Gastroesophageal sphincter (tissue), 3 donors: ENCODE measurements around the gene CDC42EP3.

Experiments used
- CTCF ChIP-seq, 4 experiments: fragments of 200-600 bp in 2 of 4; fragments of 450-650 bp in 2 of 4; sonication (generic) in 1 of 4; IDR thresholded peaks; one replicate each; pipeline ENCODE4 v1.5.1; 2017 to 2019; ENCODE audit warnings: antibody characterized with exemption in 4 of 4, mild to moderate bottlenecking in 2 of 4, moderate library complexity in 2 of 4
- EP300 ChIP-seq: sonication (generic); formaldehyde crosslinking; IDR thresholded peaks from one replicate; pipeline ENCODE4 v1.6.1; 2017; ENCODE audit warnings: antibody characterized with exemption, mild to moderate bottlenecking
- POLR2A ChIP-seq, 2 donors: fragments of 450-650 bp; IDR thresholded peaks; one replicate each; pipeline ENCODE4 v1.6.1; 2017; ENCODE audit warnings: antibody characterized with exemption in 2 of 2, mild to moderate bottlenecking in 2 of 2, moderate library complexity in 1 of 2
- POLR2AphosphoS5 ChIP-seq: sonication (generic); formaldehyde crosslinking; IDR thresholded peaks from one replicate; pipeline ENCODE4 v1.6.1; 2017; ENCODE audit warnings: antibody characterized with exemption

DNA sequence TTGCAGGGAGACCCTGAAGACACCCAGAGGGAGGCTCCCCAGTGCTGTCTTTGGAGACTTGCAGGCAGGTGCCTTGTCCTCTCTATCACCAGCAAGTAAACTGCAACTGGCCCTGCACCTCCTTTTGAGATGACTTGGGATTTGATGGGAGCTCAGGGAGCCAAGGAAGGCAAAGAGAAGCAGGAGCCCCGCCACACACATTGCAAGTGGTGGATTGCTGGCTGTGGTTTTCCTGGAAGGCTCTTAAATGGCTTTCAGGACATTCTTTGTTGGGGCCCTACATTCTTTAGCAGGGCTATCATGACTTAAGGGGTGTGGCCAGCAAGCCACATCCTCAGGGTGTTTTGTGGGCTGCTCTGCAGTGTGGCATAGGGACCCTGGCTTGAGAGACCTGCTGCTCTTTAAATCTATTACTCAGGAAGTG is 39.9 kb upstream of the CDC42EP3 start:
- TF ChIP-seq CTCF (IDR thresholded peaks at IDR 0.05): no peak
- TF ChIP-seq POLR2AphosphoS5: no peak
- TF ChIP-seq EP300: no peak
- no peak for TF ChIP-seq POLR2A (IDR thresholded peaks at IDR 0.05)
